HepG2 (cell line): ENCODE results near the gene OLFM2. TPM values are rescaled to one million over a fixed set of nuclear protein-coding genes. Genes with fewer than 3 reads are reported as not detected.

ENCODE experiments used
- ATF7-NPFF ChIP-seq: sonication (generic); formaldehyde crosslinking; IDR thresholded peaks from 2 replicates; pipeline ENCODE4 v1.8.1; 2023; ENCODE audit warnings: mild to moderate bottlenecking, low read depth, missing genetic modification reagents, moderate library complexity
- FLYWCH1 ChIP-seq: sonication (generic); formaldehyde crosslinking; IDR thresholded peaks from 2 replicates; pipeline ENCODE4 v1.8.1; 2023; ENCODE audit warnings: mild to moderate bottlenecking, missing genetic modification reagents
- HMGA1 ChIP-seq: sonication (generic); formaldehyde crosslinking; conservative IDR thresholded peaks from 2 replicates; pipeline ENCODE4 v1.4.0; 2020; ENCODE audit warnings: missing genetic modification reagents
- HNRNPUL1 ChIP-seq: fragments of 200-400 bp; formaldehyde crosslinking; IDR thresholded peaks from 2 replicates; pipeline ENCODE4 v1.6.1; 2017; ENCODE audit warnings: low read depth, mild to moderate bottlenecking, low read length, moderate library complexity
- MAF1 ChIP-seq: sonication (generic); formaldehyde crosslinking; IDR thresholded peaks from 2 replicates; pipeline ENCODE4 v1.5.0; 2020; ENCODE audit warnings: missing genetic modification reagents, borderline replicate concordance
- MXD4 ChIP-seq: IDR thresholded peaks from 2 replicates; pipeline ENCODE4 v1.6.1; 2016; ENCODE audit warnings: mild to moderate bottlenecking, missing biosample characterization, missing genetic modification reagents
- MYNN ChIP-seq: sonication (generic); formaldehyde crosslinking; IDR thresholded peaks from 2 replicates; pipeline ENCODE4 v1.4.0; 2020; ENCODE audit warnings: mild to moderate bottlenecking, low read depth, missing genetic modification reagents
- RBM39 ChIP-seq: fragments of 200-400 bp; formaldehyde crosslinking; IDR thresholded peaks from one replicate; pipeline ENCODE4 v1.6.1; 2018; ENCODE audit warnings: antibody characterized with exemption, mild to moderate bottlenecking, low read depth, low read length; ENCODE audit not compliant: poor library complexity, severe bottlenecking
- RFXAP ChIP-seq: sonication (generic); formaldehyde crosslinking; IDR thresholded peaks from 2 replicates; pipeline ENCODE4 v1.4.0; 2020; ENCODE audit warnings: missing genetic modification reagents, borderline replicate concordance
- SOX13 ChIP-seq, 3 experiments: fragments of 450-650 bp in 1 of 3; sonication (generic) in 1 of 3; formaldehyde crosslinking in 1 of 3; IDR thresholded peaks in 2 of 3; conservative IDR thresholded peaks in 1 of 3; 2 replicates each; pipeline versions ENCODE4 v1.5.0 to v1.6.1; 2016 to 2020; ENCODE audit warnings: antibody characterized with exemption in 1 of 3, mild to moderate bottlenecking in 1 of 3, missing compliant biosample characterization in 1 of 3, missing genetic modification reagents in 1 of 3, moderate library complexity in 1 of 3
- STAG1 ChIP-seq: sonication (generic); formaldehyde crosslinking; IDR thresholded peaks from 2 replicates; pipeline ENCODE4 v1.4.0; 2020; ENCODE audit warnings: missing genetic modification reagents
- ZBTB37 ChIP-seq: sonication (generic); formaldehyde crosslinking; IDR thresholded peaks from 2 replicates; pipeline ENCODE4 v1.4.0; 2020; ENCODE audit warnings: mild to moderate bottlenecking, missing genetic modification reagents
- ZFP1 ChIP-seq: IDR thresholded peaks from 2 replicates; pipeline ENCODE4 v1.6.1; 2016
- ZNF101 ChIP-seq: sonication (generic); formaldehyde crosslinking; IDR thresholded peaks from 2 replicates; pipeline ENCODE4 v1.4.0; 2020; ENCODE audit warnings: mild to moderate bottlenecking, low read depth, missing genetic modification reagents, borderline replicate concordance
- ZNF136 ChIP-seq: sonication (generic); formaldehyde crosslinking; IDR thresholded peaks from 2 replicates; pipeline ENCODE4 v1.8.1; 2022; ENCODE audit warnings: low read depth, mild to moderate bottlenecking, moderate library complexity, missing genetic modification reagents
- ZNF138 ChIP-seq: sonication (generic); formaldehyde crosslinking; IDR thresholded peaks from 2 replicates; pipeline ENCODE4 v1.5.0; 2020; ENCODE audit warnings: mild to moderate bottlenecking, low read depth, missing genetic modification reagents
- ZNF326 ChIP-seq: sonication (generic); formaldehyde crosslinking; IDR thresholded peaks from 2 replicates; pipeline ENCODE4 v1.4.0; 2020; ENCODE audit warnings: missing genetic modification reagents, borderline replicate concordance
- ZNF530 ChIP-seq: sonication (generic); formaldehyde crosslinking; IDR thresholded peaks from 2 replicates; pipeline ENCODE4 v1.5.0; 2020; ENCODE audit warnings: low read depth, mild to moderate bottlenecking, missing genetic modification reagents
- ZNF547 ChIP-seq: sonication (generic); formaldehyde crosslinking; IDR thresholded peaks from 2 replicates; pipeline ENCODE4 v1.5.1; 2020; ENCODE audit warnings: mild to moderate bottlenecking, missing genetic modification reagents
- ZNF570 ChIP-seq: sonication (generic); formaldehyde crosslinking; IDR thresholded peaks from 2 replicates; pipeline ENCODE4 v1.4.0; 2020; ENCODE audit warnings: mild to moderate bottlenecking, missing genetic modification reagents, borderline replicate concordance
- ZNF772 ChIP-seq: sonication (generic); formaldehyde crosslinking; IDR thresholded peaks from 2 replicates; pipeline ENCODE4 v1.5.0; 2020; ENCODE audit warnings: mild to moderate bottlenecking, missing genetic modification reagents
- ZNF891 ChIP-seq: sonication (generic); formaldehyde crosslinking; IDR thresholded peaks from 2 replicates; pipeline ENCODE4 v1.5.0; 2020; ENCODE audit warnings: mild to moderate bottlenecking, missing genetic modification reagents
- ZSCAN22 ChIP-seq: sonication (generic); formaldehyde crosslinking; IDR thresholded peaks from 2 replicates; pipeline ENCODE4 v1.4.0; 2020; ENCODE audit warnings: mild to moderate bottlenecking, missing genetic modification reagents
- polyA plus RNA-seq, 8 experiments: library from polyadenylated mRNA; depleted of rRNA in 3 of 8; stranded (reverse) in 7 of 8; unstranded in 1 of 8; fragments of >200 nt; fragmentation: Illumina TruSeq in 4 of 8; extraction: Trizol in 4 of 8; gene quantifications; 2 replicates each; pipeline versions ENCODE4 v1.2.1 to v1.2.3, GENCODE V29; 2011 to 2016; ENCODE audit warnings: low read depth in 4 of 8, missing spikeins in 1 of 8, mixed read lengths in 1 of 8; ENCODE audit not compliant: insufficient read depth in 1 of 8
- total RNA-seq, 5 experiments: library from RNA; depleted of rRNA; stranded (reverse); fragments of >200 nt; fragmentation: Illumina TruSeq; extraction: Trizol; gene quantifications; 2 replicates each; pipeline ENCODE4 v1.2.3, GENCODE V29; 2016; ENCODE audit warnings: low read depth in 1 of 5
- TF ChIP-seq, protein P1 (sequence below): IDR thresholded peaks from 2 replicates; pipeline ENCODE4 v1.6.1; 2016; ENCODE audit warnings: missing genetic modification reagents, missing compliant biosample characterization
- TF ChIP-seq, protein P2 (sequence below): sonication (generic); formaldehyde crosslinking; IDR thresholded peaks from 2 replicates; pipeline ENCODE4 v1.5.0; 2020; ENCODE audit warnings: missing genetic modification reagents
- TF ChIP-seq, protein P3 (sequence below): IDR thresholded peaks from 2 replicates; pipeline ENCODE4 v1.6.1; 2016; ENCODE audit warnings: mild to moderate bottlenecking

The OLFM2 gene
- total and polyA plus RNA-seq, 2 of the 13 experiments (the other 11 are each of a cell fraction or from before 2014, with no cell fraction given) = 0.20 to 0.51 TPM

DNA sequence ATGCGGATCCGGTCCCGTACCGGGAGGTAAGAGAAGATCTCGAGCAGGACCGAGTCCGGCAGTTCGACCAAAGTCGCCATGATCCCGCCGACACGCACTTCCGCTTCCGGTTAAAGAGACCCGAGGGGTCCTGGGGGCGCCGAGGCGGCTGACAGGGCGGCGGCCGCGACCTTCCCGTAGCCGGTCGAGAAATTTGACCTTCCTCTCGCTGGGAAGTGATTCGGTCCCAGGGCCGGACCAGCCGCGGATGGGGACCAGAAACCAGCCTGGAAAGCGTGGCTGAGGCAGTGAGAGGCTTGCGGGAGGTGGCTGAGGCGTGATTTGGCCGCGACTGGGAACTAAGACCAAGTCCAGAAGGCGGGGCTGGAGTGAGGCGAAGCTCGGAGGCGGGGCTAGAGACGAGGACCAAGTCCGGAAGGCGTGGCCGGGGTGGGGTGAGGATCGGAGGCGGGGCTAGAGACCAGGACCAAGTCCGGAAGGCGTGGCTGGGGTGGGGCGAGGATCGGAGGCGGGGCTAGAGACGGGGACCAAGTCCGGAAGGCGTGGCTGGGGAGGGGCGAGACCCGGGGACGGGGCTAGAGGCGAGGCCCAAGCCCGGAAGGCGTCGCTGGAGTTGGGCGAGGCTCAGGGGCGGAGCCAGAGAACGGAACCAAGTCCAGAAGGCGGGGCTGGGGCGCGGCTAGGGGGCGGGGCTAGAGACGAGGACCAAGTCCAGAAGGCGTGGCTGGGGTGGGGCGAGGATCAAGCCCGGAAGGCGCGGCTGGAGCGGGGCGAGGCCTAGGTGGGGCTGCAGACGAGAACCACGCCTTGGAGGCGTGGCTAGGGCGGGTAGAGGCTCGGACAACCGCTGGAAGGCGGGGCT lies 117.3 kb downstream of the OLFM2 start, which contains the start of gene FBXL12 (continued):
- no peak for TF ChIP-seq ZBTB37
- TF ChIP-seq ZNF136 (CRISPR knock-in tag) = peak; percentile 60; the same call in 1 of the 2 replicates
- 0 out of 2 replicates have a peak, but pooled peaks have one; percentile 10 for TF ChIP-seq MAF1 (CRISPR knock-in tag)
- TF ChIP-seq ZSCAN22 (CRISPR knock-in tag) = no peak
- TF ChIP-seq FLYWCH1 (CRISPR knock-in tag) = no peak
- peak; percentile 78; the same call in 1 of the 2 replicates for TF ChIP-seq ZNF891 (CRISPR knock-in tag)
- TF ChIP-seq HNRNPUL1 = no peak
- no peak for TF ChIP-seq ZNF530 (CRISPR knock-in tag)
- TF ChIP-seq, protein P1, sequence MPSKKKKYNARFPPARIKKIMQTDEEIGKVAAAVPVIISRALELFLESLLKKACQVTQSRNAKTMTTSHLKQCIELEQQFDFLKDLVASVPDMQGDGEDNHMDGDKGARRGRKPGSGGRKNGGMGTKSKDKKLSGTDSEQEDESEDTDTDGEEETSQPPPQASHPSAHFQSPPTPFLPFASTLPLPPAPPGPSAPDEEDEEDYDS = peak; percentile 92
- peak; percentile 1; the same call in 1 of the 2 replicates for TF ChIP-seq RFXAP (CRISPR knock-in tag)
- TF ChIP-seq, protein P2, sequence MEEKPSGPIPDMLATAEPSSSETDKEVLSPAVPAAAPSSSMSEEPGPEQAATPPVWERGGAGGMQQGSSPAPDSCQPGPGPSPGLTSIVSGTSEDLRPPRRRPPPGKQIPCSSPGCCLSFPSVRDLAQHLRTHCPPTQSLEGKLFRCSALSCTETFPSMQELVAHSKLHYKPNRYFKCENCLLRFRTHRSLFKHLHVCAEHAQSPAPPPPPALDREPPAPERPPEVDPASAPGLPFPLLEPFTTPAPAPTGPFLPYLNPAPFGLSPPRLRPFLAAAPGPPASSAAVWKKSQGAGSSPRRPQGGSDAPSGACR (CRISPR knock-in tag) = 0 out of 2 replicates have a peak, but pooled peaks have one; percentile 37
- no peak for TF ChIP-seq ZNF570 (CRISPR knock-in tag)
- TF ChIP-seq STAG1 (CRISPR knock-in tag) = no peak
- no peak for TF ChIP-seq ZNF138
- TF ChIP-seq, protein P3, sequence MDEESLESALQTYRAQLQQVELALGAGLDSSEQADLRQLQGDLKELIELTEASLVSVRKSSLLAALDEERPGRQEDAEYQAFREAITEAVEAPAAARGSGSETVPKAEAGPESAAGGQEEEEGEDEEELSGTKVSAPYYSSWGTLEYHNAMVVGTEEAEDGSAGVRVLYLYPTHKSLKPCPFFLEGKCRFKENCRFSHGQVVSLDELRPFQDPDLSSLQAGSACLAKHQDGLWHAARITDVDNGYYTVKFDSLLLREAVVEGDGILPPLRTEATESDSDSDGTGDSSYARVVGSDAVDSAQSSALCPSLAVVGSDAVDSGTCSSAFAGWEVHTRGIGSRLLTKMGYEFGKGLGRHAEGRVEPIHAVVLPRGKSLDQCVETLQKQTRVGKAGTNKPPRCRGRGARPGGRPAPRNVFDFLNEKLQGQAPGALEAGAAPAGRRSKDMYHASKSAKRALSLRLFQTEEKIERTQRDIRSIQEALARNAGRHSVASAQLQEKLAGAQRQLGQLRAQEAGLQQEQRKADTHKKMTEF (CRISPR knock-in tag) = peak; percentile 88; the same call in 1 of the 2 replicates
- TF ChIP-seq ZNF772 (CRISPR knock-in tag) = no peak
- TF ChIP-seq ZNF326 = no peak
- no peak for TF ChIP-seq ZFP1 (CRISPR knock-in tag)
- peak; percentile 72 for TF ChIP-seq MXD4 (CRISPR knock-in tag)
- TF ChIP-seq SOX13 (IDR thresholded peaks at IDR 0.05) = no peak
- TF ChIP-seq SOX13 (CRISPR knock-in tag; conservative IDR thresholded peaks at IDR 0.05 in 1 of 2, IDR thresholded peaks at IDR 0.05 in 1 of 2) = peak in 1 of 2 experiments; percentile 14; a peak in 1 of 4 replicates
- TF ChIP-seq RBM39 = peak; percentile 81
- no peak for TF ChIP-seq HMGA1 (CRISPR knock-in tag)
- no peak for TF ChIP-seq MYNN (CRISPR knock-in tag)
- TF ChIP-seq ZNF101 (CRISPR knock-in tag) = no peak
- TF ChIP-seq ZNF547 = peak; percentile 92; the same call in 1 of the 2 replicates
- TF ChIP-seq ATF7-NPFF (CRISPR knock-in tag) = no peak; the same call in 1 of the 2 replicates
